HG03135 (cell line): Measurements from ENCODE around the gene PHACTR3.

Experiments
- ATAC-seq: cut with Tn5 transposase; IDR thresholded peaks from one replicate; pipeline ENCODE4 v1.9.1; 2021; ENCODE audit warnings: mild to moderate bottlenecking, moderate library complexity; ENCODE audit not compliant: unreplicated experiment

The PHACTR3 gene

DNA sequence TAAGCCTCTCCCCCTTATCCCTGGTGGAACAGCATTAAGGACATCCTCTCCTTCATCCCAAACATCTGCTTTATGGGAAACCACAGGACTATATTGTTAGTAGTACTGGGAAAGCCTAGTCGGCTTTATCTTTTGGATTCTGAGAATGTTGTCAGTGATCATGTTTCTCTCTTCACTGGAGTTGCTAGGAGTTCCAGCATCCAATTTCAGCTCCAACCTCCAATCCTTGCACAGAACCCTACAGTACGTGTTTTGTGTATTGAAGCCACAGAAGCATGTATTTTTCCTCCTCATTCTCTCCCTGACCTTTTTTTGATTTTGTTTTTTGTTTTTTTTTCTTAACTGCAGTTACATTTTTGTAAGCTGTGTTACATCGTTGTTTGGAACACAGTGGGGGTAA lies 84.0 kb downstream of the PHACTR3 start:
- ATAC-seq = no peak

DNA sequence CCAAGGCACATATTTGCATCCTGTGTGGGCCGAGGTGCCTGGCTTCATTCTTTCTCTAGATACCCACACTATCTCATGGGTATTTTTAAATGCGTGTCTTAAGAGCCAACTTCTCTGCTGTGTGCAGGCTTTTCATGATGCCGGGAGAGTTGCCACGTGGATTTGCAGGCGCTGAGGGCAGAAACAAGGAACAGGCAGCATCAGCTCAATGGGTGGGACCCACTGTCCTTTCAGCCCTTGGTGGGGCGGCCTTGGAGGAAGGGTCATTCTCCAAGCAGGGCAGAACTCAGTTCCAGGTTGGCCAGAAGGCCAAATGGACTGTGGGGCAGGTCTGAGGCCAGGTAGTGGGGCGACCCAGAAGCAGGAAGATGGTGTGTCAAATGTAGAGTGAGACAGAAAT lies 84.7 kb downstream of the PHACTR3 start:
- no peak for ATAC-seq

DNA sequence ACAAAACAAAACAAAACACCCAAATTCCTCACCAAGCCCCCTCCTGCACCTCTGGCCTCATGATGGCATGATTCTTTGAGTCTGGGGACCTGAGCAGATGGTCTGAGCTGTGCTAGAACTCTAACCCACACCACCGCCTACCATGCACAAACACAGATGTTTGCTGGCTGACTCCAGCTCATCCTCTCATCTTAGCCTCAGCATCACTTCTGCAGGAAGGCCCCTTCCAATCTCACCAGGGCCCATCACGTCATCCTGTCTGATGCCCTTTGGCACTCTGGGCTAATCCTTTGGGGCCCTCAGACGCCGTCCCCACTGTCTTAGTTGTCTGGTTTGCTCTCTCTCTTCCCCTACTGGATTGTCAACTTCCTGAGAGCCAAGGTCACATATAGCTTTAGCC lies 85.8 kb downstream of the PHACTR3 start:
- no peak for ATAC-seq

DNA sequence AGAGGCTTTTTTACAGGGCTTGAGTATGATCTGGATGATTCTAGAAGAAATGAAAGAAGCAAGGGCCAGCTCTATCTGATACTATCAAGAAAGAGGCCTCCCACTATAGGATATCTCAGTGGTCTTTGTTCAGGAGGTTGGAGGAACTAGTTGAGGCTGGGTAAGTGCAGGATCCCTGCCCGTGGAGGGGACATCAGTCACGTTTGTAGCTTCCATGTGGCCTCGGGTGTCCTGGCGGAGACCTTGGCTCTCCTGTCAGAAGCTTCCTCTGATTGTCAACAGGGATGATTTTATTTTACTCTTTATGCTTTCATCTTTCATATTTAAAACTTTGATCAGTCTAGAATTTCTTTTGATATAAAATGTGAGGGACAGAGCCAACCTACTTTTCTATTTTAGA lies 86.6 kb downstream of the PHACTR3 start:
- ATAC-seq = no peak

DNA sequence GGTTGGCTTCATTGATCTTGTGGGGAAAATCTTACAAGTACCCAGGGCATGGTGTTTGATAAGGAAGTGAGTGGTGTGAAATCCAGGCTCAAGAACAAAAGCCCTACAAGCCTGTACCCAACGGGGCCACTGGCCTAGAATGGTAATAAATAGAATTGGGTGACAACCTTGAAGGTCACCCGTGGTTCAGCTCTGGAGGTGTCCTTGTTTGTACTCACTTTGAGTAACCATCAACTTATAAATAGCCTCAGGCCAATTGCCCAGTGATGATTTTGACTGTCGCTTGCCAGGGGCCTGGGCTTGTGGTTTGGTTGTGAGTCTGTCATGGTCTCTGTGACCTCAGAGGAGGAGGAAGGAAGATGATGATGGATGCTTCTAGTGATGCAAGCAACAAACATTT lies 87.8 kb downstream of the PHACTR3 start:
- ATAC-seq = no peak

DNA sequence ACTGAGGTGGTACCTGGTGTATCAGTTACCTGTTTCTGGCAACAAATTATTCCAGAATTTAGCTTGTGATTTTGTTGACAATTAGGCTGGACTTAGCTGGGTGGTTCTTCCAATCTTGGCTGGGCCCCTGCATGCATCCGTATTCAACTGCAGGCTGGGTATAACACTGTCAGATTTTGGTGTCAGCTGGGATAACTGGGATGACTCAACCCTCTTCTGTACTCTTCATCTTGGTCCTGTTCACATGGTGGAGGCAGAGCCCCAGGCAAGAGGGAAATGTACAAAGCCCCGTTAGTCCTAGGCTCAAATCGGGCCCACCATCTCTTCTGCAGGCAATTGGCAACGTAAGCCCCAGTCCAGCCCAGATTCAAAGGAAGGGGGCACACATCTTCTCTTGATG lies 89.2 kb downstream of the PHACTR3 start:
- ATAC-seq = no peak

DNA sequence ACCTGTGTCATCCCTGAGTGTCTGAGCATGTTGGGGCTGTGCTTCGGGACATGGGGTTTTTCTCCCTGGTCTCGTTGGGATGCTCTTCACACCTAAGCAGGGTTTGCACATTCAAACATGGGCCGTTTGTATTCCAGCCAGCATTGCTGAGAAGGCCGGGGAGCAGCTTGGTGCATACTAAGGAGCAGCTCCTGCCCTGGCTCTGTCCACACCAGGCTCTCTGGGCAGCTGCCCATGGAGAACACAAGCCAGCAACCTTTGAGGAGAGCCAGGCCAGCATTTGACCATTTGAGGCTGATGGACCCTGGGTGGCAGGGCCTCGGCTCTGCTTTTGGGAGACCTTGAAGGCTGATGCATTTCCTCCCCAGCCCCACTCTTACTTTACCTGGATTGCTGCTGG lies 92.1 kb downstream of the PHACTR3 start:
- ATAC-seq = no peak

DNA sequence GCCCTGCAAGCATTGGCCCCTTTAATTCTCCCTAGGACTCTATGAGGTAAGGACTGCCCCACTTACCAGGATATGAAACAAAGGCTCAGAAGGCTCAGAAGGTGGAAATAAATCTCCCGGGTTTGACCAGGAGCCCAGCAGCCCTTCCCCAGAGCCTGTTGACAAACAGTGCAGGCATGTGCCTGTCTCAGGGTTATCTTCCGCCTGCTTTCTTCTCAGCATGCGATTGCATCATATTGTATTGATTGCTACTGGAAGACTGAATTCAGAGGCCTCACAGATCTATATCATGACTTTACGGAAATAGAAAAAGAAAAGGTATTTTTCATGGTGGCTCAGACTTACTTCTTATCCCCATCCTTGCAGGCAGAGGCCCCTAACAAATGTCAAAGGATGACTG lies 92.7 kb downstream of the PHACTR3 start:
- ATAC-seq = no peak

DNA sequence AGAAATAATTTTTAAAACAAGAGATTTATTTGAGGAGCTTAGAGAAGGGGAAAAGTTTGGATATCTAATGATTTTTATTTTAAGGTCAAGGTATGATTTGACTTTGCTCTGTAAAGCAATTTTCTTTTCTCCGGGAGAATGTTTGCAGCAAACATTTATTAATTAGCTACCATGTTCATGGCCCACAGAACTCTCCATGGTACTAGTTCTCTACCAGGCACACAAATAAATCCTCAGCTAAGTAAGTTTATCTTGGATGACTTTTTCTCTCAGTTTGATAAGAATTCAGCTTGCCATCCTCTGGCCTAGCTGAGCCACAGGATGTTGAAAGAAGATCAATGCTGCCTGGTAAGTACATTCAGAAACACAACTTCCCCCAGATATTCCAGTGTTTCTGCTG lies 94.3 kb downstream of the PHACTR3 start:
- no peak for ATAC-seq

DNA sequence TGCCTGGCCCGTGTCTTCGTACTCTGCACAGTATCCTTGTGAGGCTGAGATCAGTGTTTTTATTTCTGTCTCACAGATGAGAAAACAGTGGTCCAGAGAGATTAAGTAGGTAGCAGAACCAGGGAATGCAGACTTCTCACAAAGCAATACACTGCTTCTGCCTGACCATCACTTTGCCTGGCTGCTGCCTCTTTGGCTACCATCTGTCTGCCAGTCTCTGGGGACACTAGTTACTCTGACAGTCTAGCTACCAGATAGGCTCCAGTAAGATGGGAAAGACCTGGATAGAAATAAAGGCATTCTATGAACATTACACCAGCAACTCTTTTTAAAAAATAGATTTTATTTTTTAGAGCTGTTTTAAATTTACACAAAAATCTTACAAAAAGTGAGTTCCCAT lies 96.9 kb downstream of the PHACTR3 start:
- no peak for ATAC-seq

DNA sequence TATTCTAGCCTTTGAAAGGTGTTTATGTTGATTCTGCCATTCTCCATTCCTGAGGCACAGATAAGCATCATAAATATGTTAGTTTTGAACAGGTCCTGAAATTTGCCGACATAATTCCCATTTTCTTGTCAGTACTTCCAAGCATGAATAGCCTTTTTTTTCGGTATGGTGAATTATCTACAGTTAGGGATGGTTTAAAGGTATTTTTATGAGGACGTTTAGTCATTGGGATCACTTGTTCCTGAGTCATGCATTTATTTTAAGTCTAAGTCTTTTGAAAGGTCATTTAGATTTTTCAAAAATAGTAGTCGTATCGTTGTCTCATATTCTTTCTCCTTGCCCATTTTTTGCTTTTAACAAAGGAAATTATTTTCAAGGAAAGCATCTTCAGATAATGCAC lies 98.7 kb downstream of the PHACTR3 start:
- ATAC-seq = no peak

DNA sequence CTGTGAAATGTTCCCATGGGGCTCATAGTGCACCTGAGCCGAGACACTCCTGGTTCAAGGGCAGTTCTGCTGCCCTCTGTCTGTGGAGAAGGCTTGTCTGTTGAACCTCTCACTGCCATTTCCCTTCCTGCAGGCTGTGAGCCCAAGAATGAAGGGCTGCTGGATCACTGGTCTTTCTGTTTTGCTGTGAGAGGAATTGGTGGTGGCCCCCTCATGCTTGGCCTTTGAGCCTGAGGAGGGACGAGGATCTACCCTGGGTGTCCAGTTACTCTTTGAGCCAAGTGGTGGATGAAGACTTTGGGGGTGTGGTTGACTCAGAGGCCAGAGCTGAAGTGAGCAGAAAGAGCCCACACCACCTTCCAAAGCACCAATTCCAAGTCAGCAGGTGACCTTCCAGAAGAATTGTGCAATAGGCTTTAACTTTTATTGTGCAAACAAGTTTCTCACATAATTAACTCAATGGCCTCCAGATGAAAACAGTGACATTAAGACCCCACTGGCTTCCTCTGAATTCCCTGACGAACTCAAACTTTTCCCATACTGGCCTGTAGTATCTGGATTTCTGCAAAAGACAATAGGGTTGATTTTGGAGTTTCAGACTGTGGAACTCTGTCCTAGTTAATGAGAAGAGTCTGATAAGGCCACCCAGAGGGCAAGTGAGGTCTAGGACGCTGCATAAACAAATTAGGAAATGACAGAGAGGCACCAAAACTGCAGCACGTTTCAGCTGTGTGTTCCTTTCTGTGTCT lies 101.5 kb downstream of the PHACTR3 start:
- no peak for ATAC-seq

DNA sequence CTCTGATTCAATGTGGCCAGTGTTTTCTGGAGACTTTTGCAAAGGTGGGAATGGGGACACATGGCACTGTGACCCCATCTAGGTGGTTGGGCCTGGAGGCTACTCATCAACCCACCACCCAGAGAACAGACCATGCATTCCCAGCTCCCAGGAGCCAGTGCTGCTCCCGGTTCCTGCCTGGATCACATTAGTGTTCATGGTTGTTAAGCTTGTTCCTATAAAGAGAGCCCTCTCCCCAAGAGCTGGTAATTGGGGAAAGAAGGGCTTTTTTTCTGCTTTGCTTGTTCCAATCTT lies 102.0 kb downstream of the PHACTR3 start:
- ATAC-seq = no peak

DNA sequence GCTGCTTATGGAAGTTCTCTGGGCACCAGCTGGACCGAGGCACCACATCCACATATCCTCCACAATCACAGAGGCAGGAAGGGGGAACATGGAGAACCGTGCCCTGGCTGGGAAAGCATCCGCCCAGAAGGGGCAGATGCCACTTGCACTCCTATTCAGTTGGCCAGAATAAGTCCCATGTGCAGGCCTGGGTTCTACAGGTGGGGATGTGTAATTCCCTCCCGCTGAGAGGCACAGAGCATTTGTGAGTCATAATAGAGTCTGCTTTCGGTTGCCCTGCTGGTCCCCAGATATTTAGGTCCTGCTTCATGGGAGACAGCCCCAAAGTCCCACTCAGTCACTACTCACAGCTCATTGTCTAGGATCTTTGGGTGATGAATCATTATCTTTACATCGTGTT lies 104.0 kb downstream of the PHACTR3 start:
- ATAC-seq = no peak

DNA sequence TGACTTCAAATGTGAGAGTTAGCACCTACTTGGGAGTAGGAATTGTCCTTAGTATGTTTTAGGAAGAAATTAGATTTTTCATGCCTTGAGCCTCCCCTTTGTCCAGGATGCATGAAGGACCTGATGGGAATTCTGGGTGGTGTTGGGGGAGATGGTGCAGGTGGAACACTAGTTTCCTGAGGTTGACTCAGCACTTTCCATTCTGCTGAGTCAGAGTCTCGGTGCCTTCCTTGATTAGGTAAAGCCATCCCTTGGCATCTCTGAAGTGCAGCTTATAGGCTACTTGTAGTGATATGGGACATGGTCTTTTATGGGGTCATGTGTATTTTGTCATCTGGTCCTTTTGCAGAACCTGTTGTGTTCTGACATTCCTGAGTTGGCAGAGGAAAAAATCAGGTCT lies 105.3 kb downstream of the PHACTR3 start:
- no peak for ATAC-seq

DNA sequence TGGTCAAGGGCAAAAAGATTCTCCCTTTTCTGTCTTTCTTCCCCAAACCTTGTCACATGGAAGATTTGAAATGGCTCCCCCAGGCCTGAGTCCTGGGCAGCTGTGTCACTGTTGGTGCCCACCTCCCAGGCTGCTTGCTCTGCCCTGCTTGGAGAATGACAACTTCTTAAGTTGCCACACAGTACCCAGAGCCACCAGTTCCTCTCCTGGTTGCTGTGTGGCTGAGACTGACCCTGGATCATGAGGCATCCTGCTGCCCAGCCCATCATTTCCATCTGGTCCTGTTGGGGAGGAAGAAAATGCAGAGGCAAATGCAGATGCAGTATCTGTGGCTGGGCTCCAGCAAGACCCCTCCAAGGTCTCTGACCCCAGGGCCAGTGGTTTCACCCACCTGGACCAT lies 113.7 kb downstream of the PHACTR3 start:
- ATAC-seq = no peak

DNA sequence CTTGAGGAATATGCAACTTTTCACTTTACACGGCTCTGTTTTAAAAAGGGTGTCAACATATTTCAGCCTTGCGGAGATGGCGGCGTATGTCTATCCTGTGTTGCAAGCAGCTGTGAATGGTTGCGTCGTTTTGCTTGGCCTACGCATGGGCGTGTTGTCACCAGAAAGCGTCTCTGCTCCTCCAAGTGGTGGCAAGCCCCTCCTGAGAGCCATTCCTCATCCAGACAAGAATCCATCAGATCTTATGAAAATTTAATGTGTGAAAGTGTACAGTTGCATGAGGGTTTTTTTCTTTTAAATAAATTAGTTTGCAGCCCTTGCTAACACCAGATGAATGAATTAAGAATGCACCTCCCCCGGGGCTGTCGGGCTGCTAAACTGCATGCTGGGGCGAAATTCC lies 114.4 kb downstream of the PHACTR3 start:
- no peak for ATAC-seq

DNA sequence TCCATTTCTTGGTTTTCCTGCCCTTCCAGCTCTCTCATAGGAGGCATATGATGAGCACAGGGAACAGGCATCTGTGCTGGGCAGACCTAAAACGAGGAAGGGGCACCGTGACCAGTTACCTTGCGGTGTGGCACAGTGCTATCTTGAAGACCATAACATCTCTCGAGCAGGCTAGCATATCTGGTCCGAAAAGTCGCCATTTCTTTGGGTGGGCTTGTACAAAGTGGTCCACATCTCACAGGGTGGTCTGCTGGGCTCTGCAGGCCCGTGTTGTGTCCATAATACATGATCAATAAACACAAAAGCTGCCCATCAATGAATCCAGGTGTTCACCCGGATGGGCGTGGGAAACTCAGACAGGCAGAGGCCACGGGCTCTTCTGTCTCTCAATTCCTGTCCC lies 115.7 kb downstream of the PHACTR3 start:
- no peak for ATAC-seq

DNA sequence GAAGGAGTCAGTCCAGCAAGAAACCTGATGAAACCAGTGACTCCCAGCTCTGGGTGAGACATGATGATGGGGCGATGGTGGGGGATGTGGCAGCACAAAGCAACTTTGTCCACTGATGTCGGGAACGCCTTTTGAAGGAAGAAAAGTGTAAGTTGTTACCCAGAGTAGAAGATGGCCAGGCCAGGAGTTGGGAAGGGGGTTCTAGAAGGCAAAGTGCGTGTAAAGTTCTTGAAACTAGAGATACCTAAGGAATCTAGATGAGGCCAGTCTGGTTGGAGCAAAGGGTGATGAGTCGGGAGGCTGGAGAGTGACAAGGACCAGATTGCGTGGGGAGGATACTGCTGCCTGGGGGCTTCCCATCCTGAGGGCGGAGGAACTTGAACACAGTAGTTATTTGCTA lies 117.0 kb downstream of the PHACTR3 start:
- no peak for ATAC-seq

DNA sequence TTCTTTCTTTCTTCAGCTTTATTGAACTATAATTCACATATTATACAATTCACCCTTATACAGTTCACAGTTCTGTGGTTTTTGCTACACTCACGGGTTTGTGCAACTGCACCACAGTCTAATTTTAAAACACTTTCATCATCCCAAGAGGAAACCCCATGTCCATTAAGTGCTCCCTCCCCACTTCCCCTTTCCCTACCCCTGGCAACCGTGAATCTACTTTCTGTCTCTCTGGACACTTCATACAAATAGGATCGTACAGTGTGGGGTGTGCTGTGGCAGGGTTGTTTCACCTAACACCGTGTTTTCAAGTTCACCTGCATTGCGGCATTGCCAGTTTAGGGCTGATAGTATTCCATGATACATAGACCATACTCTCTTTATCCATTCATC lies 118.8 kb downstream of the PHACTR3 start:
- ATAC-seq = no peak

DNA sequence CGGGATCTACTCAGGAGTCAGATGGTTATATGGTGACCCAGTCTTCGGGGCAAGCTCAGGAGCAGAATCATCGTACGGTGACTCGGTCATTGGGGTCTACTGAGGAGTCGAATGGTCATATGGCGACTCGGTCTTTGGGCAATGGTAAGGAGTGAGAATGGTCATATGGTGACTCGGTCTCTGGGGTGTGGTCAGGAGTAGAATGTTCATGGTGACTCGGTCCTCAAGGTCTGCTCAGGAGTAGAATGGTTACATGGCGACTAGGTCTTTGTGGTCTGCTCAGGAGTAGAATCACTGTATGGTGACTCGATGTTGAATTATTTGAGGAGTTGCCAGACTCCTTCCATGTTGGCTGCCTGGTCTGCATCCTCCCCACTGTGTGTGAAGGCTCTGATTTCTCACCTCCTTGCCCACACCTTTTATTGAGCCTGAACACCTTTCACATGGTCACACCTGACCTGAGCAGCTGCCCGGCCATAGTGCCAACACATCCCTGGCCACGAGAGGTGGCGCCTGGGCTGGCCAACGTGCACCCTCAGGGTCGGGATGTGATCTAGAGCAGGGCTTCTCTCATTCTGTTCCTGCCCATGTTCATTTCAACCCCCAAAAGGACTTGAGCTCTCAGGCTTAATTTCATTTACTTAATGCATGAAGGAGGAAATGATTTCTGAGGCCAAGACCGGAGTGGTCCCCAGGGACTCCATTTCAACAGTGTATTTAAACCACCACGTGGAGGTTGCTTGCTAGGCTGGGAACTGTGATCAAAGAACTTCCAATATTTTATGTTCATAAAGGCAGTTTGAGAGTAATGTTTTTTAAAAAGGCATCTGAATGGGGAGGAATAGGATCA lies 119.5 kb downstream of the PHACTR3 start:
- ATAC-seq = no peak

DNA sequence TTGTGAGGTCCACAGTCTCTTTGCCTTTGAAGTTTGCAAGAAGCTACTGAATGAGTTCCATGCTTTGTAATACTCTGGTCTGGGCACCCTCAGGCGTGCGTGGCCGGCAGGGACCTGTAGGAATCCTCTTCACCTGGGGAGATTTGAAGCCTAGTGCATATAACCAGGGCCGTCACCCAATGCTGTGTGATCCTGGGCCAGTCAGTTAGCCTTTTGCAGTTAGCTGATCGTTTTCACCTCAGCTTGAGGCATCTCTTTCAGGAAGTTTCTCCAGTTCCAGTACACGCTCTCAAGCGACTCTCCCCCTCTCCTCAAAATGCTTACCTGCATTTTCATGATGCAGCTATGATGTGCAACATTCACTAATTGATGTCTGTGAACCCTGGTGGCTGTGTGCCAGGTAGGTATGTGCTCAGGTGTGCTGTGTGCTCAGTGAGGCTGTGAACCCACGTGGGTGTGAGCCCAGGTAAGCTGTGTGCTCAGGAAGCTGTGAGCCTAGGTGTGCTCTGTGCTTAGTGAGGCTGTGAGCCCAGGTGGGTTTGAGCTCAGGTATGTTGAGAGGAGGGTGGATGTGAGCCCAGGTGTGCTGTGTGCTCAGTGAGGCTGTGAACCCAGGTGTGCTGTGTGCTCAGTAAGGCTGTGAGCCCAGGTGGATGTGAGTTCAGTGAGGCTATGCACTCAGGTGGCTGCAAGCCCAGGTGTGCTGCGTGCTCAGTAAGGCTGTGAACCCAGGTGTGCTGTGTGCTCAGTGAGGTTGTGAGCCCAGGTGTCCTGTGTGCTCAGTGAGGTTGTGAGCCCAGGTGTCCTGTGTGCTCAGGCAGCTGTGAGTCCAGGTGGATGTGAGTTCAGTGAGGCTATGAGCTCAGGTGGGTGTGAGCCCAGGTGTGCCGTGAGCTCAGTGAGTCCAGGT lies 120.4 kb downstream of the PHACTR3 start:
- ATAC-seq = no peak
